Stimulated activated CD8-positive, alpha-beta memory T cell treated with anti-CD3 and anti-CD28 coated beads, Interleukin-7, amount 100 ng/mL, for 24 hours (primary cell): ENCODE data around the gene MAP6D1.

Source experiments
- DNase-seq: peaks from one replicate; pipeline ENCODE4 v3.0.0-alpha.2; 2020; ENCODE audit warnings: low read depth

The MAP6D1 gene

DNA sequence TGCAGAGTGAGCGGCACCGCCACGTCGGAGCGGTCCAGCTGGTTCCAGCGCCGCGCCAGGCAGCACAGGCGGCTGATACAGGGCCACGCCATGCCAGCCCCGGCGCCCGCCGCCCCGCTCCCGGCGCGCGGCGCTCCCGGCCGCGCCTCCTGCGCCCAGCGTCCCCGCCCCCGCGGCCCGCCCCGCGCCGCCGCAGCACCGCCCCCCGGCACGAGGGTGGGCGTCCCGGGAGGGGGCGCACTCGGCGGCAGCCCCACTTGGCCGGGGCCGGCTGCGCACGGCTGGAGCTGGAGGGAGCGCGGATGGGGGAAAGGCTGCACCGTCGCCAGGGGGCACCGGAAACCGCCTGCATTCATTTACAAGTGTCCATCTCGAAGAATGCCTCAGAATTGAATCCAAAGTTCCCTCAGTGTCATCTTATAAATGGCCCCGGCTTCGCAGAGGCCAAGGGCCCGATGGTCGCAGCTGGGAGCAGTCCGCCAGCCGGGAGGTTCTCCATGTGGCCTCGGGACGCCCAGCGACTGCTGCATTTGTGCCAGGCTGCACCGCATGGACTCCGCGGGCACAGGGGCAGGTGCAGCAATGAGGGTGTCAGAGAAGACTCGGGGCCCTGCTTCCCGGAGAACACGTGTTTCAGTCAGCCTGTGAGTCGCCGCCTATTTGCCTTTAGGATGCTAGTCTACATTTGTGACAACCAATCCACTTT lies at the start of gene MAP6D1:
Gene MAP6D1 (minus strand): TSS at position 122 of the 706 bp plus-strand sequence. CDS start 30 bp downstream, at position 92.
- no peak for DNase-seq

DNA sequence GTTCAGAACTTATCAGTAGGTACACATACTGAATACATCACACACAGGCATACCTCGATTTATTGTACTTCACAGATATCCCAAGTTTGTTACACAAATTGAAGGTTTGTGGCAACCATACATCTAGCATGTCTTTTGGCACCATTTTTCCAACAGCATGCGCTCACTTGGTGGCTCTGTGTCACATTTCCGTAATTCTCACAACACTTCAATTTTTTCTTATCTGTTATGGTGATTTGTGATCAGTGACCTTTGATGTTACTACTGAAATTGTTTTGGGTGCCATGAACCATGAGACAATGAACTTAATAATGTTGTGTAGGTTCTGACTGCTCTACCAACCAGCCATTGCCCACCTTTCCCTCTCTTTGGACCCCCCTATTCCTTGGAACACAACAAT lies 48.5 kb upstream of the MAP6D1 start:
- no peak for DNase-seq

DNA sequence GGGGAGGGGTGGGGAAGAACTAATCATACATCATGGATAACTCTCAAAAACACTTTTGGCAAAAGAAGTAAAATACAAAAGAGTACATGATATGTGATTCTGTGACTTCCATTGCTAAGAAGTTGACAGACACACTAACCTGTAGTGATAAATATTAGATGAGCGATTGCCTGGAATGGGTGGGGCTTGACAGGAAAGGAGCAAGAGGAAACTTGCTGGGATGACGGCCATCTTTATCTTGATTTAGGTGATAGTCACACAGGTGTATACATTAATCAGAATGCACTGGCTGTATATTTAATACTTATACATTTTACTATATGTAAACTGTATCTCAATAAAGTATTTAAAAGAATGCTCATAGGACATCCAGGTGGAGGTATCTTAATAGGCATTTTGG lies 46.2 kb upstream of the MAP6D1 start:
- DNase-seq = no peak

DNA sequence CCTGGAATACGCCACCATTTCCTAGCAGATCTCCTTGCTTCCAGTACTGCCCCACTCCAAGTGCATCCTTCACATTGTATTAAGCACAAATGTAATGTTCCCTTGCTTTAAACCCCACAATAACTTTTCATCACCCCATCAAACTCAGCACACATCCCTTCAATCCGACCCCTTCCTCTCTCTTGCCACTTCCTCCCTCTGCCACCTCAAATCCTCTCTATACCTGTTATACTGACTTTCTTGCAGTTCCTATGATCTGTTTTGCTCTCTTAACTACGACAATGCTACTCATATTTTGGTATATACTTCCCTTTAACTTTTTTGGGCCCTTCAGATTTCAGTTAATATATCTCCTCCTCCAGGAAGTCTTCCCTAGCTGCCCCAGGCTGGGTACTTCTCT lies 45.2 kb upstream of the MAP6D1 start:
- no peak for DNase-seq

DNA sequence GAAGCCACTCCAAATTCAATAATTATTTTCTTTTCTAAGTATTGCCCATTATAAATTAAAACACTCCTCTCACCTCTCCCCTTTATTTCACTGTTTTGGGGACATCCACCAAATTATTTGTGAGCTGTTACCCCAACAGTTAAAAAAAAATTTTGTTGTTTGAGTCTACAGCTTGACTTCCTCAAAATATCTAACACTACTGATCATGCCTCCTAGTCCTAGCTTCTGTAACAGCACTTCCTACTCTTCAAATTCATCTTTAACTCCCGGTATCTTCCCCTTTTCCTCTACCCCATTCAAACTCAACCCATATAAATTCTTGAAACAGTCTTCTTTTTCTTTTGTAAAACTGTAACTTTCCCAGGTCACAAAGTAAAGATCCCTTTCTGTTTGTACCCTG lies 43.4 kb upstream of the MAP6D1 start:
- DNase-seq = no peak

DNA sequence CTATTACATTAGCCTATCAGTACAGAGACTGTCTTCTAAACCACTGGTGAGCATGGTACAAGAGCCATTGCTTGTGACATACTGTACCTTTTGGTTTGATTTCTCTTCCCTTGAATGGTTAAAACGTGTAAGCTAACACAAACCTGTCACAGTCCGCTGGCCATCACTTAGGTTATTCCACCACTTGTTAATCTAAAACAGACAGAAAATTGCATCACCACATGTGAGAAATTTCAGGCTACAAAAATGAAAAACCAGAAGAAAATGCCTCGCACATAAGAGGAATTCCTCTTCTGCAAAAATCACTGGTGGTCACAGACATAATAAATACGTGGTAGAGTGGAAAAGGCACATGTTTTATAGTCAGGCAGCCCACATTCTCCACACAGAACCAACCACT lies 37.2 kb upstream of the MAP6D1 start:
- DNase-seq = no peak

DNA sequence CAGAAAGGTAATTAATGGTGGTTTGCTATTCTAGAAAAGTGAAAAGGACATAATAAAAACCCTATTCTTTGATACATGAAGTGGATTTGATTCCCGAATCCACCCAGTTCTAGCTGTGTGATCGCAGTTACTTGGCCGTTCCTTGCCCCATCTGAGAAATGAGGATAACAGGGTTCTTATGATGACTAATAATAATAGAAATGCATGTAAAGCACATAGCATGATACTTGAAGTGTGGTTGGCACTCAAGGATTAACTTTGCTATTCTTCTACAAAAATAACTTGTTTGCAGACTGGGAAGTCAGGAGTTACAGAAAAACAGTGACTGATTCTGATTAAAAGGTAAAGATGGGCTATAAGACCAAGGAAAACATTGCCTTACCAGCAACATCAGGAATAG lies 32.5 kb upstream of the MAP6D1 start:
- DNase-seq = no peak

DNA sequence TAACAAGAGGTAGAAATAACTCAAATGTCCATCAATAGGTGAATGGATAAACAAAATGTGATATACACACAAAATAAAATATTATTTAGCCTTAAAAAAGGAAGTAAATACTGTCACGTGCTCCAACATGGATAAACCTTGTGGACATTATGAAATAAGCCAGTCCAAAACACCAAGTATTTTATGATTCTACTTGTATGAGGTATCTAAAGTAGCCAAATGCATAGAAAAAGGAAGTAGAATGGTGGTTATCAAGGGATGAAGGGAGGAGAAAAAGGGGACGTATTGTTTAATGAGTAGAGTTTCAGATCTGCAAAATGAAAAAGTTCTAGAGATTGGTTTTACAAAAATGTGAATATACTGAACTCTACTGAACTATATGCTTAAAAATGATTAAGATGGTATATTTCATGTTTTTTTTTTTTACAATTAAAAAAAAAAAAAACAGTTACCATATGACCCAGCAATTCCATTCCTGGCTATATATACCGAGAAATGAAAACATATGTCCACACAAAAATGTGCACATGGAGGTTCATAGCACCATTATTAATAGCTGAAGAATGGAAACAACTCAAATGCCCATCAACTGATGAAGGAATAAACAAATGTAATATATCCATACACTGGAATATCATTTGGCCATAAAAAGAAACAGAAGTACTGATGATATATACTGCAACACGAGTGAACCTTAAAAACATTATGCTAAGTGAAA lies 29.1 kb upstream of the MAP6D1 start:
- no peak for DNase-seq

DNA sequence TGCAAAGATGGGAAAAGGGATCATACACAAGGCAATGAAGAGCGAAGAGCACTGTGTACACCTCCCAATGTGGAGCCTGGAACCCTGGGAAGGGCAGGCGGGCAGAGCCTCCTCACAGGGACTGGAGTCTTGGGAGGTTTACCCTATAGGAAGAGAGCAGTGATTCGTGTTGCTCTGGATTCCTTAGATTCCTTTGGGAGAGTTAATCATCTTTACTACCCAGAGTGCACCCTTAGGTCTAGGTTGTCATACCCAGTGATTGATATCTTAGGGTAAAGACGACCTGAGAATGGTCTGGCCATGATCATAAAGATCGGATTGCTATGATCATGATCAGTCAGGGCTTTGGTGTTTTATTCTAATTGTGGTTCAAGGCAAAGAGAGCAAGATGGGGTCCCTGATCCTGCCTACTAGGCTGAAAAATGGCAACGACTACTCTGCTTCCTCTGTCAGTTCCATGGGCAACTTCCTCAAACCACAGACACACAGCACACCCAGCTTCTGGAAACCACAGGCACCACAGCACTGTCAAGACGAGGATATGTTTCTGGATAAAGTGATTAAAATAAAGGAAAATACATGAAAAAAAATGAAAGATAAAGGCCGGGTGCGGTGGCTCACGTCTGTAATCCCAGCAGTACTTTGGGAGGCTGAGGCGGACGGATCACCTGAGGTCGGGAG lies 20.4 kb upstream of the MAP6D1 start:
- DNase-seq = no peak

DNA sequence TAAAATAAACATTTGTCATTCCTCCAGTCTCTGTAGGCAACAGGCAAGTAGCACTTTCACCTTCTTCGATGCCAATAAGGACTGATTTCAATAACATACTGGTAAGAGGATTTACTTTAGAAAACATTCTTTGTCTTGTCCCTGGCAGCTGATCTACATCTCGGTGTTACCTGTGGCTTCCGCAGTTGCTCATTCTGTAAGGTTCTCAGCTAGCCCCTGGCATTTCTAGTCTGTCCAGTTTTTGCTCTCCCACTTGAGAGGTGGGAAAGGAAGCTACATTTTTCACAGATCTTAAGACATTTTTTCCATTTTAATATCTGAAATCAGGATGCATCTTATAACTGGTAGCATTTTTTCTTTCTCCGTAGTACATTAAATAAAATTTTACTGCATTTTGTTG lies 19.7 kb upstream of the MAP6D1 start:
- no peak for DNase-seq

DNA sequence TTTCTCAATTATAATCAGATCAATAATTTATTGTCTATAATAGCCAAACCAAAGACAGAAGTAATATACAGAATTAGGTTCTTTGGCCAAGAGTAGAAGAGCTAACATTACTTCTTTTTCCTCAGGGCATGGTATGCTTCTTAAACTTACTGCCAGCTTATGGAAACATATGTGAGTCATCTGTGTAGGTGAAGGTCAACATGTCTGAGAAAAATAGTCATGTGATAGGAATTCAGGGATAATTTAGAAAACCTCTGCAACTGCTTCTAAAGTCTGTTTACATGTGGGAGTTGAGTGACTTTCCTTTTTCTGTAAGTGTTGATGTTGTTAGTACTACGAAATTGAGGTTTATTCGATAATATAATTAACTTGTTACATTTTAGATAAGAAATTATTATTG lies 19.2 kb upstream of the MAP6D1 start:
- DNase-seq = no peak

DNA sequence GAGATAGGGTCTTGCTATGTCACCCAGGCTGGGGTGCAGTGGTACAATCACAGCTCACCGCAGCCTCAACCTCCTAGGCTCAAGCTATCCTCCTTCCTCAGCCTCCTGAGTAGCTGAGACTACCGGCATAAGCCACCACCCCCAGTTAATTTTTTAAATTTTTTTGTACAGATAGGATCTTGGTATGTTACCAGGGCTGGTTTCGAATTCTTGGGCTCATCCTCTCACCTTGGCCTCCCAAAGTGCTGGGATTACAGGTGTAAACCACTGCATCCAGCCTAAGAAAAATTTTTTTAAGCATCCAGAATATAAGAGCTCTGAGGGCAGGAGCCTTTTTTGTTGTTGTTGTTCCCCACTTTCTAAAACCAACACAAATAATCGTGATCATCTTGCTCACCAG lies 14.4 kb upstream of the MAP6D1 start:
- DNase-seq = no peak

DNA sequence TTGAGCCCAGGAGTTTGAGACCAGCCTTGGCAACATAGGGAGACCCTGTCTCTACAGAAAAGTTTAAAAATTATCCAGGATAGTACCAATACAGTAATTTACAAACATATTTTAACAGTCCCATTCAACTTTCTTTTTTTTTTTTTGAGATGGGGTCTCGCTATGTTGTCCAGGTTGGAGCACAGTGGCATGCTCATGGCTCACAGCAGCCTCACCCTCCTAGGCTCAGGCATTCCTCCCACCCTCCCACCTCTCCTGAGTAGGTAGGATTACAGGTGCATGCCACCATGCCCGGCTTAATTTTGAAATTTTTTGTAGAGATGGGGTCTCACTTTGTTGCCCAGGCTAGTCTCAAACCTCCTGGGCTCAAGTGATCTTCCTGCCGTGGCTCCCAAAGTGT lies 12.5 kb upstream of the MAP6D1 start:
- DNase-seq = no peak

DNA sequence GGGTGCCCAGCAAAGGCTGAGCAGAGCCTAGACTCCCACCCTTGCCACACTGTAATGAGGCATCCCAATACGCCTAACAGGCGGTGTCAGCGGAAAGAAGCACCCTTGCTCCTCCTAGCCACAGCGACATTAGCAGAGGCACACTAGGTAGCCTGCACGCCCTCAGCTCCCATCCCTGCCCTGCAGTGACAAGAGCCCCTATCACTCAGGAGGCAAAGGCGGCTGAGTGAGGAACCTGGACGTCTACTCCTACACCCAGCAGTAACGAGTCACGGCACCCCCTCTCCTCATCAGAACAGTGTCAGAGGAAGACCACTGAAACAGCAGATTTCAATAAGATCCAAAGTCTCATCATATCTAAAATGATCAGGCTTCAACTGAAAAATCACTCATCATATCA lies 12.0 kb upstream of the MAP6D1 start:
- no peak for DNase-seq

DNA sequence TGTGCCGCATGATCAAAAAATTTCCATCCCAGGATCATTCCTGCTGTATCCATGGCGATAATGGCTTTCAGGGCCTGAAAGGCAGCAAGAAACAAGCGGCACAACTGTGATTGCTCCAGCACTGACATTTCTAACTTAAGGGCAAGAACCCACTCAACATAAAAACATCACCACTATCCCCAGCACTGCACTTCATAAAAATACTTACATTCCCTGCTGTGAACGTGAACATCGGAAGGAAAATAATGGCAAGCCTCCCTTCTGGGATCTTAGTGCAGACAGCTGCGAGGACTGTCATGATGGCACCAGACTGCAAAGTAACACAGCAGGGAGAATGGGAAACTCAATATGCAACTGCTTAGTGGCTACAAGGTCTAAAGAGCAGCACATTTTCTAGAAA lies 8.1 kb upstream of the MAP6D1 start:
- DNase-seq = no peak

DNA sequence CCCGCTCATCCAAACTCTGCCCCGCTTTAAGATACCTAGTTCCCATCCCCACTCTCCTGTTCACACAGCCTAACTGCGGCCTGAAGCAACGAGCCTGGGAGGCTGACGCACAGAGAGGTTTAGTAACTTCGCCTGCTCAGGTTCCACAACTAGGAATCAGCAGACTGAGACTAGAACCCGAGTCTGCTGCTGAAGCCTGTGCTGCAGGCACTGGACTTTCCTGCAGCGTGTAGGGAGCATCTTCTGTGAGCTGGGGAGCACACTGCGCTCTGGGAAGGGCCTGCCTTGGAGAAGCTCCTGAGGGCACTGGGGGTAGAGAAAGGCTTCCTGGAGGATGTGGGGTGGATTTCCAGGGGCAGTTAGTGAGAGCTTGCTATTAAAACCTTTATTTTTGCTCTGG lies 4.8 kb upstream of the MAP6D1 start:
- no peak for DNase-seq

DNA sequence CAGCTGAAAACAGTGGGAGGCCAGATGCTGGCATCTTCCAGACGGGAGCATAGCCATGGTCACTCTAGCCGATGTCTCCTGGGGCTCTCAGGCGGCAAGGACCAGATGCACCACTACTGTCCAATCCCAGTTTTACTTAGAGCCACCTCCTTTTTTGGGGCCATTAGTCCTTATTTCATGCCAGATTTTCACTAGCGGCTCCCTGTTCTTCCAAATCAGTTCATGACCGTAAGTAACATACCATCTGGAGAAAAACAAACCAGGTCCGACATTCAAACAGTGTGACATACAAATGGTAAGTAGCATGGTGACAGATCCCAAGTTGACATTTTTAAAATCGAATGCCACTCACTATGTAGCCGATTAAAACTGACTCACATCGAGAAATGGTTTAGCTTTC lies 4.1 kb upstream of the MAP6D1 start:
- DNase-seq = no peak

DNA sequence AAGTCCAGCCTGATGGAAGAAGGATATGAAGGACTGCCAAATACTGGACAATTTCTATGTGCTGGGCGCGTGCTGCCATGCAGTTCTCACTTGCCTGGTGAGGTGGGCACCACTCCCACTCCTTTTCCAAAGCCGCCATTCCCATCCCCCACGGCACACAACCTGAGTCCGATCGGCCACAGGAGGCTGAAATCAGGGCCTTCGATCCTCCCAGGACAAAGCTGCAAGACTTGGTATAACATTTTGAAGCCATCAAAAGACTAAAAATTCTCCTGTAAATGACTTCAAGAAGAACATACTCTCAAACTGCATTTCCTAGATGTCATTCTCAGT lies 3.1 kb upstream of the MAP6D1 start:
- no peak for DNase-seq

DNA sequence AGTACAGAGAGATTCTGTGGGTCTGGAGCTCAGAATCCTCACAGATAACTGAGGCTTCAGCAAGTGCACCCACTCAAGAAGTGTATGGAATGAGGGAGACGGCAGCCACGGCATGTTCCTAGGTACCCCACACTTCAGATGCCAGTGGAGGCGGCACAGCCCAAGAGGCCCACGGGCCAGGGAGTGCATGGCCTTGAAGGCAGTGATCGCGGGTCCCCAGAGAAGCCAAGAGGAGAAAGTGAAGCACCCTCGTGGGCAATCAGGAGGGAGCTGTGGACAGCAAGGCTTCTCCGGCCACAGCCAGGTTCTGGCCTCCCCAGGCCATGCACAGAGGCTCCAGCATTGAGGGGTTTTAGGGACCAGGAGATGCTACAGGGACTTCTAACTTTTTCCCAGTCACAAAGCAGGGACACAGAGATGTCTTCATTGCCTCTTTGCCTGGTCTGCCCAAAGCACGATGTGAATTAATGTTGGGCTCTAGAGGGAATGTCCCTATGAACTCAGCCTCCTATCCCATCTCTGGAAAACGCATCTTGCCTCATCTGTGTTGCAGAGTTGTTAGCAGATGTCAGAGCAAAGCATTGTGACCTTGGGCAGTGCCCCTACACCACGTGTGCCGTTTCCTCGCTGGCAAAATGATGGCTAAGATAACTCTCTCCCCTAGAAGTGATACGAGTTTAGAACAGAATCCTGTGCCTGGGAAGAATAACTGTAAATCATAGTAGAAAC lies 2.6 kb upstream of the MAP6D1 start:
- no peak for DNase-seq

DNA sequence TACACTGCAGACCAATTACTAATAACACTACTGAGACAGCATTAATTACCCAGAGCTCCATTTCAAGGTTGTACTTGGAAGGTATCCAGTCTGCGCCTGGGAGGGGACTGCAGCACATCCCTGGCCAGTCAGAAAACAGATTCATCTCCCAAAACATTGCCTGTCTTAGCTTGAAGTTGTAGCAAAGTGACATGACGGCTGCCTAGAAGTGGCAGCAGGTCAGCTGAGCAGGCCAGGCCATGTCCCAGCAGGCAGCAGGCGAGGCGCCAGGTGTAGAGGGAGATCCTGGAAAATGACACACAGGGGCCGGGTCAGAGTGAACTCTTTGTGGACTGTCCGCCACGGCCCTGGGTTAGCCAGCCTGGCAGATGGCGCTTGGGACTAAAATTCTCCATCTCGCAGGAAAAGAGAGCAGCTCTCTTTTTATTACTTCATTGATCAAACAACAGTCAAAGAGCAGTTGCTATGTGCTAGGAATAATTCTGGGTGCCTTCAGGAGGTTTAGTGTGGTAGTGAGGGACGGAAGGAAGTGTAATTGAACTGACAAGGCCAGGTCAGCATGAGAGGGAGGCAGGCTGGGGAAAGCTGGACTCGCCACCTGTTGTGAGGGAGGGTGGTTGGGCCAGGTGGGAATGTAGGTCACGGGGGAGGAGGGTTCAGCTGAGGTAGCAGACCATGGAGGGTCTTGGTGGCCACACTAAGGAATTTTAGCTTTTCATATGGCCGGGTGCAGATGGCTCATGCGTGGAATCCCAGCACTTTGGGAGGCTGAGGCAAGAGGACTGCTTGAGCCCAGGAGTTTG lies 1.3 kb upstream of the MAP6D1 start:
- DNase-seq = no peak

DNA sequence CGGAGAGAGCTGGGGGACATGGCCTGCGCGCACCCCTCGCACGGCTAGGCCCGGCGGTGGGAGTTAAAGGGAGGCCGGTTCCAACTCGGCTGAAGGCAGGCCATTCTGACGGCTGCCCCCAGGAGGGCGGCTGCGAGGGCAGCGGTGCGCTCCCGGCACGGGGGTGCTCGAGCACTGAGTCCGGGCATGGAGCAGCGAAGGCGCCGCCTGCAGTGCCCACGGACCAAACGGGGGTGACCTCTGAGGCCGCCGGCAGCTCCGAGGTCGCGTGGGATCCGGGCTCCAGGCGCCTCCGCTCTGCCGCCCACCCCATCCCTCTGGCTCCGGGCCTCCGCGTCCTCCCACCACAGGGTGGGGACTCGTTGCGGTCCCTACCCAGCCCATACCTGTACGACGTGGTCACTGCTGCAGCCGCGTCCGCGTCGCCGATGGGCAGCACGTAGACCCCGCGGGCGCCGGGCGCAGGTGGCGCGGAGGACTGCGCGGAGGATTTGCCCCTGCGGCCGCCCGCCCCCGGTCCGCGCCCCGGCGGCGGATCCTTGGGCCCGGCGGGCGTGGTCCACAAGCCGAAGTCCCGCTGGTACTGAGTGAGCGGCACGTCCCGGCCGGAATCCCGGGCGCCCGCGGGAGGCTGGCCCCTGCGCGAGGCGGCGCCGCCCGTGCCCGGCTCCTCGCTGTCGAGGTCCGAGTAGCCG lies 469 bp downstream of the MAP6D1 start:
- no peak for DNase-seq
